G401.6 (cell line): Measurements from ENCODE around the gene IGSF6.

Source experiments
- FAIRE-seq: peaks from 2 replicates; lab custom pipeline; 2012; peaks lifted over from hg19 to GRCh38; lab: Jason Lieb, UNC

The IGSF6 gene

DNA sequence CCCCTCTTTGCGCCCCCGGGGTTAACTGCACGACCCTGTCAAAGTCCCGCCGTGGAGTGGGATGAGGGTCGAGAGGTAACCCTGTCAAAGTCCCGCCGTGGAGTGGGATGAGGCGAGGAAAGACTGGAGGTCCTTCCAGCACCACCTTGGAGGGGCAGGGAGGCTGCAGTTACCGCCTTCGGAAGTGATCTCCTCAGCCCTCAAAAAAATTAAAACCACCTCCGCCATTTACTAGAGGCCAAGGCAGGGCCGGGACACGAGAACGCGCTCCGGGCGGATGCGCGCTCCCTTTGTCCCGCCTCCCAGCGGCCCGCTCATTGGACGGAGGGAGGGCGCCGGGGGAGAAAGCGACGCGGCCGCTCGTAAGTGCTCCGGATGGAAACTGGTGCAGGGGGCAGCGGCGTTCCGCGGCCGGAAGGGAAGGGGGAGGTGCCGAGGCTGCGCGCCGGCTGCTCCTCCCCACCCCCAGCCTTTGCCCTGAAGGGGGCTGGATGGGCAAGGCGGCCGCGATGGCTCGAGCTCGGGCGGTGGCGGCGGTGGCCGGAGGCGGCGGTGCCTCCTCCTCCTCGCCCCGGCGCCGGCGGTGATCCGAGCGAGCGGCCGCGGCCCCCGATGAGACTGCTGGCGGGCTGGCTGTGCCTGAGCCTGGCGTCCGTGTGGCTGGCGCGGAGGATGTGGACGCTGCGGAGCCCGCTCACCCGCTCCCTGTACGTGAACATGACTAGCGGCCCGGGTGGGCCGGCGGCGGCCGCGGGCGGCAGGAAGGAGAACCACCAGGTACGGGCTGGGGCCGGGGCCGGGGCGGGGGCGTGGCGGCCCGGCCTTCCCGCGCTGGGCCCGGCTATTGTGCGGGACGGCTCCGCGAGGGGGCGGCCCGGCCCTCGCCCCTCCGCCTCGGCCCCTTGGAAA, 53.0 kb downstream of the IGSF6 start, which contains the start of gene METTL9:
METTL9 (plus strand) TSS at position 456 of the 909 bp plus-strand sequence; CDS start at position 613, 157 bp downstream.
- peak; percentile 95 for FAIRE-seq

- no peak for FAIRE-seq
These were observed 53.7 kb downstream of the IGSF6 start for GRCh38 chr16:21598701-21599121.

GRCh38 chr16:21598206-21598605, 54.2 kb downstream of the IGSF6 start:
- FAIRE-seq, result no peak

DNA sequence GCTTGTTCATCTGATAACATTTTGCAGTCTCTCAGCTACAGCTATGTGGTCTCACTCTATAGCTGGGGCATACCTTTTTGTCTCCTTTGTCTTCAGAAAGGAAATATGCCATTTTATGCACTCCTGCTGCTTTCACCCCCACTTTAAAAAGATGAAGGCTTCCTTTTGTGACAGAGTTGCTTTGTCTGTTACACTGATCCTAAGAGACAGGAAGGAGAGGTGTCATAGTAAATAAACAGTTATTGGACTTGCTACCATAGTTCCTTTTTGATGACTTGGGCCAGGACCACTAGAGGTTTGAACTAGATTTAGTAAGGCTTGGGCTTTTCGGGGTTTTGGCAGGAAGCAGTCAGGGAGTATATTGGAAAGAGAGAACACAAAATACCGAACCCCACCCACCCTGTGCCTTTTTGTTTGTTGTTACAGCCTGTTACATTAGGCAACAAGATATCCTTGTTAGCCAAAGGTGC, 54.8 kb downstream of the IGSF6 start:
- no peak for FAIRE-seq

GRCh38 chr16:21593530-21594289, 58.7 kb downstream of the IGSF6 start:
- FAIRE-seq, result no peak

DNA sequence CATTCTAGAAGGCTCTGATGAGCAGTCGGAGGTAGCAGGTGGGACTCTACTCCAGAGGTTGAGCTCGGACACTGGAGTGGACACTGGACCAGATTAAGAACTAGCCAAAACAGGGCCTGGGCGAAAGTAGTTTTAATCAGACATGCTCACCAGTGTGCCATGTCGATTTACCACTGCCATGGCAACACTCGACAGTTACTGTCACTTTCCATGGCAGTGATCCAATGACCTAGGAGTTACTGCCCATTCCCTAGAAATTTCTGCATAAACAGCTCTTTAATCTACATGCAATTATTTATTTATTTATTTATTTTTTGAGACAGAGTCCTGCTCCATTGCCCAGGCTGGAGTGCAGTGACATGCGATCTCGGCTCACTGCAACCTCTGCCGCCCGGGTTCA, 60.2 kb downstream of the IGSF6 start:
- FAIRE-seq, result no peak

DNA sequence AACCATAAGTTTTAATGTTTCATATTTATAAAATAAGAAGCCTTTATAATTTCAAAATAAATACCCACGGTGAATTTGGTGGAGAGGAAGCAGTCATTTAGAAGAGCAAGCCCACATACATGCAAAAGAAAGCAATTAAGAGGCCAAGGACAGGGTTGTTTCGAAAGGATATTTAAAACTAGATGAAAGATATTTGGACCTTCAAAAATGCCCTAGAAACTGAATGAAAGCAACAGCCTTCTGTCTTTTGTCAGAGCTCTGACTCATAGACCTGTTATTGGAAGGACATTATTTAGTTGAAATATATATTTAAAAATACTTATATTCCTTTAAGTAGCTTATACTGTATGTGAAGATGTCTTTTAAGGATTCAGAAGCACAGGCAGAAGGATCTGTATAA, 61.6 kb downstream of the IGSF6 start:
- peak; percentile 8 for FAIRE-seq

DNA sequence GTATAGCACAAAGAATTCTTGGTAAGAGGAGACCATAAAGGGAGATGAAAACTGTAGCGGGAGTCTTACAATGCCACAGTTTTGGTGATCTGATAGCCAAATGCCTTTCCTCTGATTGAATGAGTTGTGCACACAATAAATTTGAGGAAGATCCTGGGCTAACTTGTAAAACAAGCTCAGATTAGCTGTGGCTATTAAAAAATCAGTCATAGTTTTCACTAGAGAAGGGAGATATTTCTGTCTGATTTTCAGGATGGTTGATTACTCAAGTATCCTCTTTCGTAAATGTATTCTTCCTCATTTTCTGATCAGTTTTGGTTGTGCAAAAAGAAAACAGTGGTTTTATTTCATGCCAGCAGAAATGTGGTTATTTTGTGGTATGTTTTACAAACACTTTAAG, 62.1 kb downstream of the IGSF6 start:
- FAIRE-seq, result no peak

GRCh38 chr16:21589551-21589950, 62.9 kb downstream of the IGSF6 start:
- FAIRE-seq, result no peak
